Measurements from ENCODE around the gene NOS1AP. TPM values are rescaled to one million over a fixed set of nuclear protein-coding genes. Genes with fewer than 3 reads are reported as not detected.
A peak's percentile ranks its signal among the peaks of the same experiment; 100 is the strongest.

NOS1AP gene
- total RNA-seq, 1 experiment from 2014 or later: 14.7 TPM

DNA sequence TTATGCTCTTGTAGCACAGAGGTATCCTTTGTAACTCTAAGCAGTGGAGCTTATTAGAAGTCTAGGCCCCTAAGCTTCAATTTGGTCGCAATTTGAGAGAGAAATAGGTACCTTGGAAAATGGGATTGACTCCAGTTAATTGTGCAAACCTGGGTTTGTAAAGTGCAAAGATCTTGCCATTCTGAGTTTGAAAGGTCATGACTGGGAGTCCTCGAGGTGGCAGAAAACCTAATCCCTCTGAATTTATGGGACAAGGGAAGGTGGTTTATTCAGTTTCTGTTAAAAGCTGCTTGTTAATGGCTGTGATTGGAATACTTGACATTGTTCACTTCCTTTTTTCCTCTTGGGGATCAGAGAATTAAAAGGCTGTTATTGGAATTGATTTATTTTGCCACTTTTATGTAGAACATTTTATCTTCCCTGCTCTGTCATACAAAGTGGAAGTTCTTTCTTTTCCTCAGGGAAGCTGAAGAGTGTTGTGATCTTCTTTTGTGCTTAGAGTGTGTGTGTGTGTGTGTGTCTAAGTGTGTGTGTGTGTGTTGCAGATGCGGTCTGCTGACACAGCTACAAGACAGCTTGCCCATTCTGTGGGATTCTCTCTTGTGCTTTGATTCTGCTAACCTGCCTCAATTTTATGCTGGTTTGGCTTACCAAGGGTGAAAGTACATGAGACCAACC lies 162.7 kb downstream of the NOS1AP start:
- H3K27me3 Mint-ChIP-seq (ENCODE audit: low read depth): no peaks in the 10 kb centered on the region; the same call in 1 of the 2 replicates
- no peak overlapping the region for H3K4me3 Mint-ChIP-seq
- CTCF ChIA-PET: interaction anchor here (1.9 to 2.5 kb wide), 3 partner anchors 140 to 176 kb away, joined by 4 to 10 read pairs (median 5); no protein-coding TSS in a partner anchor
- DNase-seq (ENCODE audit: low spot score): no peak
- POLR2A ChIA-PET: no interaction called here
- peak overlapping the region; percentile 6 for H3K27ac Mint-ChIP-seq
- H3K9me3 Mint-ChIP-seq: 0 out of 2 replicates have a peak, but pooled peaks cover 3% of the 10 kb centered on the region
- TF ChIP-seq MXD4 (CRISPR knock-in tag; IDR thresholded peaks at IDR 0.05; ENCODE audit: borderline replicate concordance): no peak
- TF ChIP-seq, protein P1, sequence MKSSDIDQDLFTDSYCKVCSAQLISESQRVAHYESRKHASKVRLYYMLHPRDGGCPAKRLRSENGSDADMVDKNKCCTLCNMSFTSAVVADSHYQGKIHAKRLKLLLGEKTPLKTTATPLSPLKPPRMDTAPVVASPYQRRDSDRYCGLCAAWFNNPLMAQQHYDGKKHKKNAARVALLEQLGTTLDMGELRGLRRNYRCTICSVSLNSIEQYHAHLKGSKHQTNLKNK (CRISPR knock-in tag; IDR thresholded peaks at IDR 0.05): no peak
- no peak for TF ChIP-seq GRHL2 (CRISPR knock-in tag; IDR thresholded peaks at IDR 0.05; ENCODE audit: insufficient replicate concordance, severe bottlenecking)
- TF ChIP-seq, protein P2, sequence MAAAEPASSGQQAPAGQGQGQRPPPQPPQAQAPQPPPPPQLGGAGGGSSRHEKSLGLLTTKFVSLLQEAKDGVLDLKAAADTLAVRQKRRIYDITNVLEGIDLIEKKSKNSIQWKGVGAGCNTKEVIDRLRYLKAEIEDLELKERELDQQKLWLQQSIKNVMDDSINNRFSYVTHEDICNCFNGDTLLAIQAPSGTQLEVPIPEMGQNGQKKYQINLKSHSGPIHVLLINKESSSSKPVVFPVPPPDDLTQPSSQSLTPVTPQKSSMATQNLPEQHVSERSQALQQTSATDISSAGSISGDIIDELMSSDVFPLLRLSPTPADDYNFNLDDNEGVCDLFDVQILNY (CRISPR knock-in tag; IDR thresholded peaks at IDR 0.05): no peak
- TF ChIP-seq, protein P3, sequence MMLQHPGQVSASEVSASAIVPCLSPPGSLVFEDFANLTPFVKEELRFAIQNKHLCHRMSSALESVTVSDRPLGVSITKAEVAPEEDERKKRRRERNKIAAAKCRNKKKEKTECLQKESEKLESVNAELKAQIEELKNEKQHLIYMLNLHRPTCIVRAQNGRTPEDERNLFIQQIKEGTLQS (CRISPR knock-in tag; conservative IDR thresholded peaks at IDR 0.05): no peak
- TF ChIP-seq ZNF219 (CRISPR knock-in tag; IDR thresholded peaks at IDR 0.05; ENCODE audit: borderline replicate concordance): no peak
- TF ChIP-seq, protein P4, sequence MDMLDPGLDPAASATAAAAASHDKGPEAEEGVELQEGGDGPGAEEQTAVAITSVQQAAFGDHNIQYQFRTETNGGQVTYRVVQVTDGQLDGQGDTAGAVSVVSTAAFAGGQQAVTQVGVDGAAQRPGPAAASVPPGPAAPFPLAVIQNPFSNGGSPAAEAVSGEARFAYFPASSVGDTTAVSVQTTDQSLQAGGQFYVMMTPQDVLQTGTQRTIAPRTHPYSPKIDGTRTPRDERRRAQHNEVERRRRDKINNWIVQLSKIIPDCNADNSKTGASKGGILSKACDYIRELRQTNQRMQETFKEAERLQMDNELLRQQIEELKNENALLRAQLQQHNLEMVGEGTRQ (CRISPR knock-in tag; IDR thresholded peaks at IDR 0.05): no peak
- TF ChIP-seq, protein P5, sequence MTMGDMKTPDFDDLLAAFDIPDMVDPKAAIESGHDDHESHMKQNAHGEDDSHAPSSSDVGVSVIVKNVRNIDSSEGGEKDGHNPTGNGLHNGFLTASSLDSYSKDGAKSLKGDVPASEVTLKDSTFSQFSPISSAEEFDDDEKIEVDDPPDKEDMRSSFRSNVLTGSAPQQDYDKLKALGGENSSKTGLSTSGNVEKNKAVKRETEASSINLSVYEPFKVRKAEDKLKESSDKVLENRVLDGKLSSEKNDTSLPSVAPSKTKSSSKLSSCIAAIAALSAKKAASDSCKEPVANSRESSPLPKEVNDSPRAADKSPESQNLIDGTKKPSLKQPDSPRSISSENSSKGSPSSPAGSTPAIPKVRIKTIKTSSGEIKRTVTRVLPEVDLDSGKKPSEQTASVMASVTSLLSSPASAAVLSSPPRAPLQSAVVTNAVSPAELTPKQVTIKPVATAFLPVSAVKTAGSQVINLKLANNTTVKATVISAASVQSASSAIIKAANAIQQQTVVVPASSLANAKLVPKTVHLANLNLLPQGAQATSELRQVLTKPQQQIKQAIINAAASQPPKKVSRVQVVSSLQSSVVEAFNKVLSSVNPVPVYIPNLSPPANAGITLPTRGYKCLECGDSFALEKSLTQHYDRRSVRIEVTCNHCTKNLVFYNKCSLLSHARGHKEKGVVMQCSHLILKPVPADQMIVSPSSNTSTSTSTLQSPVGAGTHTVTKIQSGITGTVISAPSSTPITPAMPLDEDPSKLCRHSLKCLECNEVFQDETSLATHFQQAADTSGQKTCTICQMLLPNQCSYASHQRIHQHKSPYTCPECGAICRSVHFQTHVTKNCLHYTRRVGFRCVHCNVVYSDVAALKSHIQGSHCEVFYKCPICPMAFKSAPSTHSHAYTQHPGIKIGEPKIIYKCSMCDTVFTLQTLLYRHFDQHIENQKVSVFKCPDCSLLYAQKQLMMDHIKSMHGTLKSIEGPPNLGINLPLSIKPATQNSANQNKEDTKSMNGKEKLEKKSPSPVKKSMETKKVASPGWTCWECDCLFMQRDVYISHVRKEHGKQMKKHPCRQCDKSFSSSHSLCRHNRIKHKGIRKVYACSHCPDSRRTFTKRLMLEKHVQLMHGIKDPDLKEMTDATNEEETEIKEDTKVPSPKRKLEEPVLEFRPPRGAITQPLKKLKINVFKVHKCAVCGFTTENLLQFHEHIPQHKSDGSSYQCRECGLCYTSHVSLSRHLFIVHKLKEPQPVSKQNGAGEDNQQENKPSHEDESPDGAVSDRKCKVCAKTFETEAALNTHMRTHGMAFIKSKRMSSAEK (CRISPR knock-in tag; IDR thresholded peaks at IDR 0.05; ENCODE audit: borderline replicate concordance): no peak
- H3K36me3 Mint-ChIP-seq: no peaks in the 10 kb centered on the region
- no peak for ATAC-seq
- H3K4me1 Mint-ChIP-seq: peaks cover 65% of the 10 kb centered on the region

DNA sequence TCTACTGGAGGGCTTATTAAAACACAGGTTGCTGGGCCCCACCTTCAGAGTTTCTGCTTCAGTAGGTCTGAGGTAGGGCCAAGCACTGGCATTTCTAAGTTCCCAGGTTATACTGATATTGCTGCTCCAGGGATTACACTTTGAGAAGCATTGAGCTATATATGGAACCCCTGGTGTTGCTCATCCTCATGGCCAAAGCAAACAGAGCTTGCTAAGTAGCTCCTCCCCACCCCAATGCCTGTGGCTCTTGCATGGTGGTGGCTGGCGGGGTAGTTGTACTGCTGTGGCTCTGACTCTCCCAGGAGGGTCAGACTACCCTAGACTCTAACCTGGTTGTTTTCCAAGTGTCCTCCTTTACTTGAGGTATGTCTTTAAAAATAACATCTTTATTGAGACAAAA lies 163.6 kb downstream of the NOS1AP start:
- Mint-ChIP-seq H3K36me3 (no peaks in the 10 kb centered on the region), H3K9me3 (0 out of 2 replicates have a peak, but pooled peaks cover 3% of the 10 kb centered on the region), H3K4me1 (peaks cover 65% of the 10 kb centered on the region), H3K27me3 (ENCODE audit: low read depth) (no peaks in the 10 kb centered on the region), H3K27ac (no peak overlapping the region), H3K4me3 (no peak overlapping the region)
- ATAC-seq: no peak
- DNase-seq (ENCODE audit: low spot score): no peak
- ChIA-PET CTCF (interaction anchor here (1.9 to 2.5 kb wide), 3 partner anchors 141 to 177 kb away, joined by 4 to 10 read pairs (median 5); no protein-coding TSS in a partner anchor), POLR2A (no interaction called here)
- TF ChIP-seq GABPB1 (CRISPR knock-in tag; IDR thresholded peaks at IDR 0.05) (no peak), FOXK1 (CRISPR knock-in tag; IDR thresholded peaks at IDR 0.05) (no peak), NFE2L1 (CRISPR knock-in tag; IDR thresholded peaks at IDR 0.05) (no peak), SP1 (CRISPR knock-in tag; conservative IDR thresholded peaks at IDR 0.05) (no peak), TEAD1 (CRISPR knock-in tag; IDR thresholded peaks at IDR 0.05) (no peak), NFATC4 (CRISPR knock-in tag; IDR thresholded peaks at IDR 0.05) (no peak), ZNF416 (CRISPR knock-in tag; IDR thresholded peaks at IDR 0.05) (no peak), EMX1 (CRISPR knock-in tag; IDR thresholded peaks at IDR 0.05) (no peak), KAT7 (CRISPR knock-in tag; IDR thresholded peaks at IDR 0.05; ENCODE audit: borderline replicate concordance) (no peak), SMAD3 (CRISPR knock-in tag; IDR thresholded peaks at IDR 0.05; ENCODE audit: borderline replicate concordance) (no peak), FOXP1 (CRISPR knock-in tag; IDR thresholded peaks at IDR 0.05; ENCODE audit: borderline replicate concordance) (no peak)
- TF ChIP-seq, protein P6, sequence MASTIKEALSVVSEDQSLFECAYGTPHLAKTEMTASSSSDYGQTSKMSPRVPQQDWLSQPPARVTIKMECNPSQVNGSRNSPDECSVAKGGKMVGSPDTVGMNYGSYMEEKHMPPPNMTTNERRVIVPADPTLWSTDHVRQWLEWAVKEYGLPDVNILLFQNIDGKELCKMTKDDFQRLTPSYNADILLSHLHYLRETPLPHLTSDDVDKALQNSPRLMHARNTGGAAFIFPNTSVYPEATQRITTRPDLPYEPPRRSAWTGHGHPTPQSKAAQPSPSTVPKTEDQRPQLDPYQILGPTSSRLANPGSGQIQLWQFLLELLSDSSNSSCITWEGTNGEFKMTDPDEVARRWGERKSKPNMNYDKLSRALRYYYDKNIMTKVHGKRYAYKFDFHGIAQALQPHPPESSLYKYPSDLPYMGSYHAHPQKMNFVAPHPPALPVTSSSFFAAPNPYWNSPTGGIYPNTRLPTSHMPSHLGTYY (CRISPR knock-in tag; IDR thresholded peaks at IDR 0.05): no peak
- TF ChIP-seq, protein P7, sequence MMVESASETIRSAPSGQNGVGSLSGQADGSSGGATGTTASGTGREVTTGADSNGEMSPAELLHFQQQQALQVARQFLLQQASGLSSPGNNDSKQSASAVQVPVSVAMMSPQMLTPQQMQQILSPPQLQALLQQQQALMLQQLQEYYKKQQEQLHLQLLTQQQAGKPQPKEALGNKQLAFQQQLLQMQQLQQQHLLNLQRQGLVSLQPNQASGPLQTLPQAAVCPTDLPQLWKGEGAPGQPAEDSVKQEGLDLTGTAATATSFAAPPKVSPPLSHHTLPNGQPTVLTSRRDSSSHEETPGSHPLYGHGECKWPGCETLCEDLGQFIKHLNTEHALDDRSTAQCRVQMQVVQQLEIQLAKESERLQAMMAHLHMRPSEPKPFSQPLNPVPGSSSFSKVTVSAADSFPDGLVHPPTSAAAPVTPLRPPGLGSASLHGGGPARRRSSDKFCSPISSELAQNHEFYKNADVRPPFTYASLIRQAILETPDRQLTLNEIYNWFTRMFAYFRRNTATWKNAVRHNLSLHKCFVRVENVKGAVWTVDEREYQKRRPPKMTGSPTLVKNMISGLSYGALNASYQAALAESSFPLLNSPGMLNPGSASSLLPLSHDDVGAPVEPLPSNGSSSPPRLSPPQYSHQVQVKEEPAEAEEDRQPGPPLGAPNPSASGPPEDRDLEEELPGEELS (CRISPR knock-in tag; IDR thresholded peaks at IDR 0.05): no peak
- TF ChIP-seq, protein P8, sequence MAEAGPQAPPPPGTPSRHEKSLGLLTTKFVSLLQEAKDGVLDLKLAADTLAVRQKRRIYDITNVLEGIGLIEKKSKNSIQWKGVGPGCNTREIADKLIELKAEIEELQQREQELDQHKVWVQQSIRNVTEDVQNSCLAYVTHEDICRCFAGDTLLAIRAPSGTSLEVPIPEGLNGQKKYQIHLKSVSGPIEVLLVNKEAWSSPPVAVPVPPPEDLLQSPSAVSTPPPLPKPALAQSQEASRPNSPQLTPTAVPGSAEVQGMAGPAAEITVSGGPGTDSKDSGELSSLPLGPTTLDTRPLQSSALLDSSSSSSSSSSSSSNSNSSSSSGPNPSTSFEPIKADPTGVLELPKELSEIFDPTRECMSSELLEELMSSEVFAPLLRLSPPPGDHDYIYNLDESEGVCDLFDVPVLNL (CRISPR knock-in tag; IDR thresholded peaks at IDR 0.05; ENCODE audit: borderline replicate concordance, low read depth): no peak

Measured in WTC11 (cell line).